Measurements from ENCODE around the gene COL23A1. TPM values are rescaled to one million over a fixed set of nuclear protein-coding genes. Genes with fewer than 3 reads are reported as not detected.

Gene COL23A1
- total RNA-seq, 1 donor from 2014 or later, result 20.4 TPM

GRCh38 chr5:178420354-178420781 lies 169.8 kb downstream of the COL23A1 start:
- ATAC-seq, result no peak
- intact Hi-C loops (cut with micrococcal nuclease), result no loop called here

GRCh38 chr5:178419651-178420050 lies 170.5 kb downstream of the COL23A1 start:
- DNase-seq, result no peak
- ATAC-seq, result no peak
- intact Hi-C loops (cut with micrococcal nuclease), result no loop called here

More at GRCh38 chr5:178420354-178420781, 169.8 kb downstream of the COL23A1 start:
- no peak for DNase-seq

GRCh38 chr5:178419196-178419595 lies 171.0 kb downstream of the COL23A1 start:
- intact Hi-C loops (cut with micrococcal nuclease), result no loop called here
- no peak for DNase-seq
- no peak for ATAC-seq

DNA sequence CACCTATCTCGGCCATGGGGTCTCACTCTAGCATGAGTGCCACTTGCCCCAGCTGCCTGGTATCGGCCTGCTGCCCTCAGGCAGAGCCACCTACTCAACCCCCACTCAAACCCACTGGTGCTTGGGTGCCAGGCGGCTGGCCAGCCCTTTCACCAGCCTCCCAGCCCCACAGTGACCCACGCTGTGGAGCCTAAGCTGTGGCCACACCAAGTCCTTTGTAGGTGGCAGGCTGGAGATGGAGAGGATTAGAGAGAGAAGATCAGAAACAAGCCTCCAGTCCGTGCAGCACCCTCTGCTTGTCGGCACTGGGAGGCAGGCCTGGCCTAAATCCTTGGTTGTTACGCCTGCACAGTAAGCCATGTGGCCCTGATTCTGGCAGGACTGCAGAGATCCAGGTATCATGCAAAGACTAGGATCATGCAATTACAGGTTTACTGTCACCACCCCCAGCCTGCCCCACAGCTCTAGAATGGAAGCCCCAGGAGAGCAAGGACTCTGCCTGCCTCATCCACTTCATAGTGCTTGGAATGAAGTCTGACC lies 171.7 kb downstream of the COL23A1 start:
- intact Hi-C loops (cut with micrococcal nuclease), result no loop called here
- no peak for DNase-seq
- ATAC-seq, result no peak

GRCh38 chr5:178418031-178418430 lies 172.2 kb downstream of the COL23A1 start:
- no peak for ATAC-seq
- DNase-seq, result no peak
- intact Hi-C loops (cut with micrococcal nuclease), result no loop called here

DNA sequence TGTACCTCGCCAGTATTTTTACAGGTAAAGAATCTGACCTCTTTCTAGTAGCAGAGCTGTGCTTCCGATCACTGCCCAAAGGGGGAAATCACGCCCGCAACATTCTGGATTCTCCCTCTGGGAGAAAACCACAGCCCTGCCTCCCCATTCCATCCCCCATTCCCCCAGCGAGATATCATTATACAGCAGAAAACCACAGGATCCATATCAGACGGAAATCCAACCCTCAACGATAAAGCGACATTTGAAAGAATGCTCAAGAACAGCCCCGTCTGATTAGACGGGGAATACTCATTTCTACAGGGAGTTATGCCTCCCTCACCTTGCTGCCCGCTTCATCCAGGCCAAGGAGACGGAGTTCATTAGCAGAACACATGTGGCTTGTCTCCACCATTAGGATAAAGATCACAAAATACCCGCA lies 172.8 kb downstream of the COL23A1 start:
- intact Hi-C loops (cut with micrococcal nuclease), result no loop called here
- no peak for DNase-seq
- ATAC-seq, result no peak

- intact Hi-C loops (cut with micrococcal nuclease), result no loop called here
- DNase-seq (no peak), ATAC-seq (no peak)
Measured at GRCh38 chr5:178416919-178417318, 173.3 kb downstream of the COL23A1 start.

DNA sequence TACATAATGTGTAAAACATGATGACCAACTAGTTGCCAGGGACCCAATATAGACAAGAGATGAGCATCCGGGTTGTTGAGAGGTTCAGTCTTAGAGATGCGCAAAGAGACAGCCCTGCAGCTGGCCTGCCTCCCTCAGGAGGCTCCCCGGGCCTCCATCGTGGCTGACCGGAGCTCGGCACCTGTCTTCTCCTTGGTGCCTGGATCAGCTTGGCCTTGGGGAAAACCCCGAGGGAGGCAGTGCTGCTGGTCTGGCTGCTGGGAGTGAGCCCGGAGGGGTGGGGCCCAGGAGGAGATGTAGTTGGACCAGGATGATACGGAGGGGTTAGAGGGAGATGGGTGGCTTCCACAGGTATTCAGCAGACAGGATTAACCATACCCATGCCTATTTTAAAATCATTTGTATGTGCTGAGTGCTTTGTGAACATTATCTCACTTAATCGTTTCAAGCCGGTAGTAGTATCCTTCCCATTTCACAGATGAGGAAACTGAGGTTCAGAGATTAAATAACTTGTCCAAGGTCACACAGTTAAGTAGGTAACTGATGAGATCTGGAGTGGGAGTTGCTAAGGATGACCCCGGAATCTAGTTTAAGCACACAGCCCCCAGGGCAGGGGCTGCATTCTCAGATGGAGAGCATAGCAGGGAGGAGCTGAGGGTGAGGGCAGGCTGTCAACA lies 173.8 kb downstream of the COL23A1 start:
- intact Hi-C loops (cut with micrococcal nuclease), result no loop called here
- DNase-seq, result no peak
- ATAC-seq, result no peak

DNA sequence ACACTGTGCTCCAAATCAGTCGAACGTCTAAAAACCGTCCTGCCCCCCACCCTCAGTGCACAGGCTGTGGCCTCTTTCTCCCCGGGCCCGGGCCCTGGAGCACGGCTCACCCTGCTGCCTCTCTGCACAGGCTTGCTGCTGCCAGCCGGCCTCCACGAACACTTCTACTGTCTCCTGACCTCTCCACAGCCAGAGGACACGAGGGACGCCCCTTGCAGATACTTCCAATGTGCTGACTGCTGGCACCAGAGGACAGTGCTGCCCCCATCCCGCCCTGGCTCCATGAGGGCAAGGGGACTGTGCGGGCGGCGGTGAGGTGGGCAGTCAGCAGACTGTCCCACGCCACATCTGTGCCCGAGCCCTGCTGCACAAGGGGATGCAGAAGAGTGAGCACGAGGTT lies 174.8 kb downstream of the COL23A1 start:
- intact Hi-C loops (cut with micrococcal nuclease), result no loop called here
- ATAC-seq (peak; percentile 38), DNase-seq (no peak)

GRCh38 chr5:178413988-178414387 lies 176.2 kb downstream of the COL23A1 start:
- intact Hi-C loops (cut with micrococcal nuclease), result no loop called here
- no peak for ATAC-seq
- no peak for DNase-seq

GRCh38 chr5:178411083-178411482 lies 179.1 kb downstream of the COL23A1 start:
- intact Hi-C loops (cut with micrococcal nuclease), result no loop called here
- DNase-seq (no peak), ATAC-seq (no peak)

DNA sequence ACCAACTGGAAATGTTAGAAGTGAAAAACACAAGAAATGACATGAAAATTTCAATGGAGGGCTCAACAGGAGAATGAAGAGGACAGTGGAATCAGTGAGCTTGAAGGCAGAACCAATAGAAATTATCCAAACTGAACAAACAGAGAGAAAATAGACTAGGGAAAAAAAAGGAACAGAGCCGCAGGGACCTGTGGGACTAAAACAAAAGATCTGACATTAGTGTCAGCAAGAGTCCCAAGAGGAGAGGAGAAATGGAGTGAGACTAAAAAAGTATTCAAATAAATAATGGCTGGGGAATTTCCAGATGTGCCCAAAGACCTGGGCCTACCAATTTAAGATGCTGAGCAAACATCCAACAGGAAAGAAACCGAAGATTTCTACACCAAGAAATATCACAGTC lies 182.5 kb downstream of the COL23A1 start:
- DNase-seq (no peak), ATAC-seq (no peak)
- intact Hi-C loops (cut with micrococcal nuclease), result no loop called here

DNA sequence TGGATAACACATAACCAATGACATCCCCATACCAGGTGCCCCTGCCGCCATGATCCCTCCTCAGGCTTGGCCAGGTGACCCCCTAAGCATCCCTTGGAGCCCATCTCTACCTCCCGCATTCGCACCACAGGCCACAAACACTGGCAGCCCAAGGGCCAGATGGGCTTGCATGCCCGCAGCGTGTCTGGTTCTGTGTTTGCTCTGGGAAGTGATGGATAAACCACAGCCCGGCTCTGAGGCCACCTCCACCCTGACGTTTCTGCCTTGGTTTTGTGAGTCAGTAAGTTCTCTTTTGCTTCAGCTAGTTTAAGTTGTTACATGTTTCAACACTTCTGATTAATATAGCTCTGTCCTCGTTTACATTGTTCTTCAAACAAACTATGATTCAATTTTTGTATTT lies 185.2 kb downstream of the COL23A1 start:
- no peak for ATAC-seq
- no peak for DNase-seq
- intact Hi-C loops (cut with micrococcal nuclease), result no loop called here

DNA sequence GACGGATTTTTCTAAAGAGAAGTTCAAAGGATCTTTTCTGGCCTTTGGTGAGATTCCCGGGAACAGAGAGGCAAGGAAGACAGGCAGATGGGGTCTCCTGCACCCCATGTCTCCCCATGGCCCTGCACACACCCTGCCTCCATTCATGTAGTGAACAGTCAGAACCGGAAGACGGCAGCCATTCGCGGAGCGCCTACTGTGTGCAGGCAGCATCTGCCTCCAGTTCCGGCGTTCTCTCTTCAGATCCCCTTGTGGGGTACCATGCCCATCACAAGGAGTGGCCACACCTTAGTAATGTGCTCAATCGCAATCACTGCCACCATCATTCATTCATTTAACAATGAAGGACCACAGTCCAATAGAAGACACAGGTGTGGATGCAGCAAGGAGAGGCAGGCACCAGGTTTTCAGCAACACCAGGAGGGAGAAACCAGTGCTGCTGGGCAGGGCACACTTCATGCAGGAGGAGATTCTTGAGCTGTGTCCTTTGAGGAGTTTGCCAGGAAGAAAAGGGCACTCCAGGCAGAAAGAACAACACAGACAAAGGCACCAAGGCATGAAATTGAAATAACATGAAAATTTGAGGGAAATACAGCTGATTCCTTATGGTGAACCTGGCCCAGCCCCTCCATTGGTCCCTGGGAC lies 186.1 kb downstream of the COL23A1 start:
- intact Hi-C loops (cut with micrococcal nuclease), result no loop called here
- ATAC-seq (no peak), DNase-seq (no peak)

GRCh38 chr5:178403351-178403750 lies 186.8 kb downstream of the COL23A1 start:
- intact Hi-C loops (cut with micrococcal nuclease), result no loop called here
- ATAC-seq, result no peak
- no peak for DNase-seq

- ATAC-seq, result no peak
- intact Hi-C loops (cut with micrococcal nuclease), result no loop called here
- no peak for DNase-seq
Measured at GRCh38 chr5:178399701-178400095, 190.5 kb downstream of the COL23A1 start.

GRCh38 chr5:178398901-178399700 lies 191.1 kb downstream of the COL23A1 start:
- intact Hi-C loops (cut with micrococcal nuclease), result no loop called here
- DNase-seq (no peak), ATAC-seq (no peak)

DNA sequence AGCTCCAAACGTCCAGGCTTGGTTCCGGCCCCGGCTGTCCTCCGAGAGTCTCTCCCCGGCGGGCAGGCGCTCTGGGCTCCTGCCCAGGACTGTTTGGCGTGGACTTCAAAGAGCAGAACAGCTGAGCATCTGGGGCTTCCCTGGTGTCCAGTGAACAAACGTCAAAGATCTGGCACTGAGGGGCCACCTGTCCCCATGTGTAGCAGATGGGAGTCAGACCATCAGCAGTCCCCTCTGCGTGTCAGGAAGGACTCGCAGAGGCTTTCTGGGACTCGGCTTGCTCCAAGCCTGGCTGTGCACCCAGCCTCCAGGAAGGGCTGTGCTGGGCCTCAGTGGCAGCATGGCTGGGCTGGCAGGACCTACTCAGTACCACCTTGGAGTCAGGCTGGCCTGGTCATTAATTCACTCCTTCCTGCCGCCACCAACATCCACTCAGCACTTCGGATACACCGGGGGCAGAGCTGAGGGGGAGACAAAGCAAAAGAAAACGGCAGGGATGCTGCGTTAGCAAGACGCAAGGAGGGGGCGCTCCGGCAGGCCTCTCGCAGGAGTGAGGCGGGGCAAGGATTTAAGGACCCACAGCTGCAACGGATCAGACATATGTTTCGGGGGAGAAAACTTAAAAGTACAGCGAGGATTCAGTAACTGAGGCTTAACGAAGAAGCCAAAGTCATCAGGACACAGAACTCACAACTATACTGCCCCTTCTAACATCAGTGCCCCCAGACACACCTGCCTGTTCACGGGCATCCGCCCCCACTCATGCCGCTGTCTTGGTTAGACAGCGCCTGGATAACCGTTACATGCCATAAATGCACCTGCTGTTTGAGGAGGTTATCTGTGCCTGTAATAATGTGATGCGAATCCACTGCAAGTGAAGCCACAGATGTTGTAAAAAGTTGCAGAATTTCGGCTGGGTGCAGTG lies 193.1 kb downstream of the COL23A1 start:
- DNase-seq, result peak; percentile 73
- peak; percentile 97 for ATAC-seq
- intact Hi-C loops (cut with micrococcal nuclease), result no loop called here

DNA sequence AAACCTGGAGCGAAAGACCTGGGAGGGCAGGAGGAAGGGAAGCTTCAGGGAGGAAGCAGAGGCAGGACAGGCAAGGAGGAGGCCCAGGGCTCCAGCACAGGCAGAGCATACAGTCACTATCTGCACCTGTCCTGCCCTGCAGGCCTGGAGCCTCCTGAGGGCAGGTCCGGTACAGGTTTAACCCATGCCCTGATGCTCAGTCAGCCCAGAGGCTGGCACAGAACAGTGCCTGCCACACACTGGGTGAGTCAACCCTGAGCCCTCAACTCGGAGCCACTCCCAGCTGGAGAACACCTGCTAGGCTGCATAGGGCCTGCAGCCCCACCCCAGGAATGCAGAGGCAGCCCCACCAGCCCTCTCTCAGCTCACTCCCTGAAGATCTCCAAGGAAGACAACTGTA lies 196.1 kb downstream of the COL23A1 start:
- DNase-seq, result no peak
- no peak for ATAC-seq
- intact Hi-C loops (cut with micrococcal nuclease), result no loop called here

All from left ventricle myocardium superior (tissue), 1 donor.